Measurements from ENCODE around the gene CNTNAP5. TPM values are rescaled to one million over a fixed set of nuclear protein-coding genes. Genes with fewer than 3 reads are reported as not detected.
"Not testable (repeated sequence)": the region's sequence is repeated elsewhere in the genome, so short reads cannot be mapped to it uniquely, and the experiment has no call there.

The CNTNAP5 gene
- total RNA-seq, 1 experiment from 2014 or later: 0.05 TPM

DNA sequence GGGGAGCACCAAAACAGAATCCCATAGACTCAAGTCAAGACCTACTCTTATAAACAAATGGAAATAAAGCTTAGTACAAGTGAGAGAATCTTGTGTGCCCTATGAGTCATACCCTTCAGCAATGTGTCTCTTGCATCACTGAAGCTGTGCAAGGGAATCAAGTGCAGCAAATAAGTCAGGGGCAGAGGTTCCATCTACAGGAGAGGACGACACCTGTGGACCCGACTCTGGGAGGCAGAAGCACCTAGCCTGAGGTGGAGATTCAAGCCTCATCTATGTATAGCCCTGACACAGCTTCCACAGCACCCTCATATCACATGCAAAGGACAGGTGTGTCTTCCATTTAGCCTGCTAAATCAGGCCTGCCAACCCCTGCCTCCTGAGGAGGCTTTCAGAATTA is 298.2 kb downstream of the CNTNAP5 start:
- peak; percentile 69 for DNase-seq (ENCODE audit: low read depth)

- DNase-seq (ENCODE audit: low read depth): peak; percentile 21
These were observed 300.8 kb downstream of the CNTNAP5 start for GRCh38 chr2:124325667-124326440.

DNA sequence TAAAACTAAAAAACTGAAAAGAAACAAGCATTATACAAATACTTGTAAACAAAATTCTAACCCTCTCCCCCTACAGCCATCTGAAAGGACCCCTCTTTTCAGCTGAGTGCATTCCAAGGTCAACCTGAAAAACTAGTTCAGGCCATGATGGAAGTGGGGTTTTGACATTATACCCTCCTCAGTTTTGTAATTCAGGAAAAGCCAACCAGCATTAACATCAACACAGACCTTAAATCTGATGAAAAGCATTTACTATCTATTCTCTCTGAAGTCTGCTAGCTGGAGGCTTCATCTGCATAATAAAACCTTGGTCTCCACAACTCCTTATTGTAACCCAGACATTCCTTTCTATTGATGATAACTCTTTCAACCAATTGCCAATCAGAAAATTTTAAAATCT is 302.2 kb downstream of the CNTNAP5 start:
- no peak for DNase-seq (ENCODE audit: low read depth)

- DNase-seq (ENCODE audit: low read depth): no peak
These were observed 303.3 kb downstream of the CNTNAP5 start for GRCh38 chr2:124328397-124328796.

- peak; percentile 52 for DNase-seq (ENCODE audit: low read depth)
These were observed 308.7 kb downstream of the CNTNAP5 start for GRCh38 chr2:124333784-124334183.

DNA sequence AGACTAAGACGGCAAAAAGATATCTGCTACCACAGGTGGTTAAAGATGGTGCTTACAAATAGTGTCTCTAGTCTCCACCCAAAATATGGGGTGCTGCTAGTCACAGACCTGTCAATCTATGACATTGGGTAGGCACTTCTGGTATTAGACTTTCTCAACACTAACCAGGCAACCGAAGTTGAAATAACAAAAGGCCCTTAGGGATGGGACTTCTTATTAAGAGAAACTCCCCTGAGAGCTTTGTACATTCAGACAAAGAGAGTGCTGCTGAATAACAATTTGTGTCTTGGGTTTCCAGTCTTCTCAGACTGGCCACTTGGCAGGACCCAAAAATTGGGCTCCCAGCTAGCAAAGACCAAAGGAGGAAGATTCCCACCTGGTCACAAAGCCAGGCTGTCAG is 310.0 kb downstream of the CNTNAP5 start:
- DNase-seq (ENCODE audit: low read depth): no peak

- DNase-seq (ENCODE audit: low read depth): peak; percentile 88
These were observed 314.6 kb downstream of the CNTNAP5 start for GRCh38 chr2:124339709-124340108.

GRCh38 chr2:124343827-124344498 is 318.9 kb downstream of the CNTNAP5 start:
- DNase-seq (ENCODE audit: low read depth): no peak

DNA sequence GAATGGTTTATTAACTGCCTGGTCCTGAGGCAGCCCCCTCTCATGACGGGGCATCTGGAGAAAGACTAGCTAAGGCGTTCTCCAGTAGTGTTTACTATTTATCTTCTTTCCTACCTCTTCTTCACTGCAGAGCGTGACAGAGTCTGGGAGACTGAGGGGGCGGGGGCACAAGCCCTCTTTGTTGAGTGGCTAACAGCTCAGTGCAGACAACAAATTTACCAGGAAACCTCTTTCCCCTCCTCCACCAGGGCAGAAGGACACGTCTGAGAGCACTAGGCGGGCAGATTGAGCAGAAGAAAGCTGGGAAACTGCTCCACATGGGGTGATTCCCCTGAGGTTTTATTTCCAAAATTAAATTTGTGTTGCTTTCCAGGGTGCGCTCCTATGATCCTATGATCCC is 322.1 kb downstream of the CNTNAP5 start:
- DNase-seq (ENCODE audit: low read depth): no peak

GRCh38 chr2:124353656-124354055 is 328.6 kb downstream of the CNTNAP5 start:
- DNase-seq (ENCODE audit: low read depth): no peak

DNA sequence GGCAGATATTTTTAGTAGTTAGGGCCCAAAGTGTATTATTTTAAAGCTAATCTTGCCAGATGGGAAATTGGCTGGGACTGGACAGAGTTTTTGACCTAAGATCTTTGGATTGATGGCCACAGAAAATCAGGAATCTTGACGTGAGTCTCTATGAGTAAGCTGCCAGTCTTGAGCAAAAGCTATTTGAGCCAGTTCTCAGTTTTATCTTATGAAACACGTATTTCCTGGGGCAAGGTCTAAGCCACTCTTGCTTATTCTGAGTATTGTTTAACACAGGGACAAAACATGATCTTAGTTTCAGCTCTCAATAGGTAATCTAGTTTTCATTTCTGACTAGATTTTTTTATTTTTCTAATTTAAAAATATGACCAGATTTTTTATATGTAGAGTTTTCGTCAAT is 329.4 kb downstream of the CNTNAP5 start:
- no peak for DNase-seq (ENCODE audit: low read depth)

GRCh38 chr2:124361966-124362365 is 336.9 kb downstream of the CNTNAP5 start:
- not testable (repeated sequence) for DNase-seq (ENCODE audit: low read depth)

GRCh38 chr2:124369181-124369580 is 344.1 kb downstream of the CNTNAP5 start:
- peak; percentile 38 for DNase-seq (ENCODE audit: low read depth)

- no peak for DNase-seq (ENCODE audit: low read depth)
These were observed 355.2 kb downstream of the CNTNAP5 start for GRCh38 chr2:124380221-124380749.

GRCh38 chr2:124382067-124382618 is 357.1 kb downstream of the CNTNAP5 start:
- DNase-seq (ENCODE audit: low read depth): no peak

DNA sequence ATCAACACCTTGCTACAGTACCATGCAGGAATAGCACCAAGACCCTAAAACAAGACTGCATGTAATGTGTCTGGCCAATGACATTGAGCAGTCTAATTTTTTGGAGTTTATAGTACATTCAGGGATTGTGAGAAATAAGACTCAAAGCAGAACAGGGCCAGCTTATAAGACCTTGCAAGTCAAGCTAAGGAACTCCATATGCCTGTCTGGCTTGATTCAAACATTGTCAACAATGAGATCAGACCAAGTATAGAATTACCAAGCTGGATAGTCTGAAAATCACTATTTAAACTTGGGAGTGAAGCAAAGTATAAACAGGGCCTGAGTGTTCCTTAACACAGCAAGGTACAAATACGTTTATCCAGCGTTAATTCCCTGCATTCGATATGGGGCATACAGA is 370.9 kb downstream of the CNTNAP5 start:
- DNase-seq (ENCODE audit: low read depth): no peak

GRCh38 chr2:124402274-124402673 is 377.2 kb downstream of the CNTNAP5 start:
- no peak for DNase-seq (ENCODE audit: low read depth)

DNA sequence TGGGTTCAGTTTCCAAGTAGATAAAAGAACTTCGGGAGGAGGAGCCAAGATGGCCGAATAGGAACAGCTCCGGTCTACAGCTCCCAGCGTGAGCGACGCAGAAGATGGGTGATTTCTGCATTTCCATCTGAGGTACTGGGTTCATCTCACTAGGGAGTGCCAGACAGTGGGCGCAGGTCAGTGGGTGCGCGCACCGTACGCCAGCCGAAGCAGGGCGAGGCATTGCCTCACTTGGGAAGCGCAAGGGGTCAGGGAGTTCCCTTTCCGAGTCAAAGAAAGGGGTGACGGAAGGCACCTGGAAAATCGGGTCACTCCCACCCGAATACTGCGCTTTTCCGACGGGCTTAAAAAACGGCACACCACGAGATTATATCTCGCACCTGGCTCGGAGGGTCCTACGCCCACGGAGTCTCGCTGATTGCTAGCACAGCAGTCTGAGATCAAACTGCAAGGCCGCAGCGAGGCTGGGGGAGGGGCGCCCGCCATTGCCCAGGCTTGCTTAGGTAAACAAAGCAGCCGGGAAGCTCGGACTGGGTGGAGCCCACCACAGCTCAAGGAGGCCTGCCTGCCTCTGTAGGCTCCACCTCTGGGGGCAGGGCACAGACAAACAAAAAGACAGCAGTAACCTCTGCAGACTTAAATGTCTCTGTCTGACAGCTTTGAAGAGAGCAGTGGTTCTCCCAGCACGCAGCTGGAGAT is 382.9 kb downstream of the CNTNAP5 start:
- not testable (repeated sequence) for DNase-seq (ENCODE audit: low read depth)

DNA sequence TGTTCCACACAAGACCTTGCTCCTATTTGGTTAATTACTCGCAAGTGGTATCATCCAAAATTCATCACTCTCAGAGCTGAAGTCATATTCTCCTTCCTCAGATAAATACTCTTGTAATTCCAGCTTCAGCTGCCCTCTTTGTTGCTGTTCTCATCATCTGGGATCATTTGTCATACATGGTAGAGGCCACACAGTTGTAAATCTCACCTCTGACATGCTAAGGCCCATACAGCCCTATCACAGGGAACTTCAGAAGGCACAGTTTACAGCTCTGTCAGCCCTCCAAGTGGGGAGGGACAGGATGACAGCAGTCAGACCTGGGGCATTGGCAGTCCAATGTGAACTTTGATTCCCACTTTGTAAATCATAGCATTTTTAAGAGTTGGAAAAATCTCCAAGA is 399.0 kb downstream of the CNTNAP5 start:
- DNase-seq (ENCODE audit: low read depth): no peak

GRCh38 chr2:124426122-124426521 is 401.0 kb downstream of the CNTNAP5 start:
- DNase-seq (ENCODE audit: low read depth): no peak

GRCh38 chr2:124426625-124427024 is 401.5 kb downstream of the CNTNAP5 start:
- no peak for DNase-seq (ENCODE audit: low read depth)

DNA sequence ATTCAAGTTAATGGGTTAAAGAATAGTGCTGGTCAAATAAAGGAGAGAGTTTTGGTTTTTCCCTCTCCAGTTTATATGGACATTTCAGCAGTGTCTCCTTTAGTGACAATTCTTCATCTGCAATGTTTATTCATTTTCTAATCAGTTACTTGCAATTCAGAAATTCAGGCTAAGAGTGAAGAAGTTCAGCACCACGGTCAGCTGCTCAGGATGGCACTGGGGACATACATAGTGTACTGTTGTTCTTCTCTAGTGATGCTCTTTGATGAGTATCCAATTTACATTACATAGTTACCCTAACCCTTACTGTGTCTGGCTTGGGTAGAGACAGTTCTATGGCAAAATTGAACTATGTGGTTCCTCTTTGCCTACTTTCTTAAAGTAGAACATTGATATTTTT is 412.7 kb downstream of the CNTNAP5 start:
- peak; percentile 13 for DNase-seq (ENCODE audit: low read depth)

All from M059J (cell line).